Keratinocyte (primary cell): ENCODE measurements around the gene SPATA6L. TPM values are rescaled to one million over a fixed set of nuclear protein-coding genes. Genes with fewer than 3 reads are reported as not detected.
A peak's percentile ranks its signal among the peaks of the same experiment; 100 is the strongest.

Experiments used
- DNase-seq: peaks from one replicate; pipeline ENCODE4 v3.0.0-alpha.2; 2011; ENCODE audit warnings: low read depth, missing footprints, low spot score
- FAIRE-seq: peaks from 2 replicates; lab custom pipeline; 2011; peaks lifted over from hg19 to GRCh38; lab: Jason Lieb, UNC
- H2AFZ ChIP-seq: 2 replicates; pipeline ENCODE4 v1.6.0; 2012; ENCODE audit warnings: low read length, control low read depth, inconsistent platforms; ENCODE audit not compliant: control insufficient read depth
- H3K27ac ChIP-seq: 2 replicates; pipeline ENCODE4 v1.5.1; 2011; ENCODE audit warnings: low read length; ENCODE audit not compliant: control insufficient read depth, insufficient read depth
- H3K27me3 ChIP-seq: 3 replicates; pipeline ENCODE4 v1.6.0; 2011; ENCODE audit warnings: low read length; ENCODE audit not compliant: control insufficient read depth, insufficient read depth; ENCODE audit errors: extremely low read depth
- H3K36me3 ChIP-seq, 2 experiments: 2 replicates in 1 of 2; 3 replicates in 1 of 2; pipeline ENCODE4 v1.5.1; 2011; ENCODE audit warnings: low read length in 2 of 2, mild to moderate bottlenecking in 1 of 2; ENCODE audit not compliant: control insufficient read depth in 2 of 2, insufficient read depth in 2 of 2; ENCODE audit errors: extremely low read depth in 1 of 2
- H3K4me1 ChIP-seq: 3 replicates; pipeline ENCODE4 v1.5.1; 2011; ENCODE audit warnings: low read length; ENCODE audit not compliant: control insufficient read depth, insufficient read depth; ENCODE audit errors: extremely low read depth
- H3K4me2 ChIP-seq: 3 replicates; pipeline ENCODE4 v1.6.0; 2011; ENCODE audit warnings: low read depth, low read length; ENCODE audit not compliant: control insufficient read depth, insufficient read depth; ENCODE audit errors: extremely low read depth
- H3K4me3 ChIP-seq, 3 experiments: fragments of 200-600 bp in 1 of 3; sonication (generic) in 1 of 3; 2 replicates in 2 of 3; 3 replicates in 1 of 3; pipeline ENCODE4 v1.5.1; 2011 to 2016; ENCODE audit warnings: low read length in 3 of 3, mild to moderate bottlenecking in 3 of 3, control low read depth in 2 of 3, inconsistent platforms in 1 of 3, low read depth in 1 of 3, mixed read lengths in 1 of 3, mixed run types in 1 of 3, moderate library complexity in 1 of 3; ENCODE audit not compliant: control insufficient read depth in 2 of 3, insufficient read depth in 2 of 3; ENCODE audit errors: extremely low read depth in 1 of 3
- H3K79me2 ChIP-seq: 2 replicates; pipeline ENCODE4 v1.6.0; 2012; ENCODE audit warnings: low read length; ENCODE audit not compliant: control insufficient read depth, insufficient read depth
- H3K9ac ChIP-seq: 3 replicates; pipeline ENCODE4 v1.6.0; 2011; ENCODE audit warnings: low read length; ENCODE audit not compliant: control insufficient read depth, insufficient read depth; ENCODE audit errors: extremely low read depth
- H3K9me1 ChIP-seq: 3 replicates; pipeline ENCODE4 v1.6.0; 2011; ENCODE audit warnings: low read length; ENCODE audit not compliant: control insufficient read depth, insufficient read depth; ENCODE audit errors: extremely low read depth
- H3K9me3 ChIP-seq: 2 replicates; pipeline ENCODE4 v1.5.1; 2012; ENCODE audit warnings: low read depth, low read length; ENCODE audit not compliant: control insufficient read depth
- H4K20me1 ChIP-seq: 3 replicates; pipeline ENCODE4 v1.6.0; 2011; ENCODE audit warnings: low read length; ENCODE audit not compliant: control insufficient read depth, insufficient read depth; ENCODE audit errors: extremely low read depth
- CTCF ChIP-seq, 3 experiments: IDR thresholded peaks in 1 of 3; conservative IDR thresholded peaks in 1 of 3; optimal IDR thresholded peaks in 1 of 3; 2 replicates in 2 of 3; 3 replicates in 1 of 3; pipeline versions ENCODE3 to v1.5.1; 2011; ENCODE audit warnings: low read length in 3 of 3, mild to moderate bottlenecking in 3 of 3, moderate library complexity in 2 of 3, control low read depth in 1 of 3, inconsistent platforms in 1 of 3; ENCODE audit not compliant: insufficient read depth in 2 of 3; ENCODE audit errors: extremely low read depth in 1 of 3
- EZH2 ChIP-seq: IDR thresholded peaks from one replicate; pipeline ENCODE4 v1.6.1; 2012; ENCODE audit warnings: inconsistent platforms, mild to moderate bottlenecking, low read length, moderate library complexity
- dilution Hi-C: fragments of 300-500 bp; cut with MboI; formaldehyde crosslinking; loops from one replicate; pipeline ENCODE4 v1.7.0; 2020; ENCODE audit warnings: low sequenced_read_pairs; ENCODE audit not compliant: extremely low pct_ligation_motif_present
- polyA plus RNA-seq, 5 experiments: library from polyadenylated mRNA; depleted of rRNA in 3 of 5; stranded (reverse) in 3 of 5; stranded (forward) in 1 of 5; unstranded in 1 of 5; fragments of >200 nt; gene quantifications; 1 replicate in 1 of 5; 2 replicates in 3 of 5; 3 replicates in 1 of 5; pipeline versions ENCODE4 v1.2.1 to v1.2.3, GENCODE V29; 2011 to 2012; ENCODE audit warnings: missing spikeins in 2 of 5, low read depth in 1 of 5, low replicate concordance in 1 of 5

SPATA6L gene
- polyA plus RNA-seq, 1 donor (not counting 4 experiments of a cell fraction or from before 2014, with no cell fraction given): 0.92 TPM

- H3K9me3 ChIP-seq: no peaks in the 10 kb centered on the region
- H3K4me3 ChIP-seq: peak overlapping the region; percentile 74 to 88 (median 81)
- no peak for FAIRE-seq
- H3K4me1 ChIP-seq: peaks cover 12% of the 10 kb centered on the region
- H3K27me3 ChIP-seq: no peaks in the 10 kb centered on the region
- TF ChIP-seq EZH2 (no peak), CTCF (optimal IDR thresholded peaks at IDR 0.05 in 1 of 3, IDR thresholded peaks at IDR 0.05 in 1 of 3, conservative IDR thresholded peaks at IDR 0.05 in 1 of 3; ENCODE audit: extremely low read depth in 1 of 3, insufficient read depth in 2 of 3, low read length in 3 of 3) (no peak)
- H3K79me2 ChIP-seq: peaks cover 35% of the 10 kb centered on the region
- H2AFZ ChIP-seq: peak overlapping the region; percentile 76
- H4K20me1 ChIP-seq: no peaks in the 10 kb centered on the region
- DNase-seq: no peak
- H3K9ac ChIP-seq: peak overlapping the region; percentile 81
- H3K27ac ChIP-seq: peak overlapping the region; percentile 94
- no peaks in the 10 kb centered on the region for H3K9me1 ChIP-seq
- H3K36me3 ChIP-seq: no peaks in the 10 kb centered on the region
- peak overlapping the region; percentile 90 for H3K4me2 ChIP-seq
- dilution Hi-C loops: no loop called here
These were observed 13.9 kb upstream of the SPATA6L start for GRCh38 chr9:4680173-4680525.

GRCh38 chr9:4679268-4680172 lies 13.2 kb upstream of the SPATA6L start, which contains the start of gene CDC37L1:
TSS of gene CDC37L1 (plus strand) at chr9:4679569. CDS start at chr9:4679768, 199 bp downstream.
- peak within 1 kb of the TSS; percentile 94 for H3K27ac ChIP-seq
- peak; percentile 79 for FAIRE-seq
- peak; percentile 31 to 65 (median 37) for TF ChIP-seq CTCF (optimal IDR thresholded peaks at IDR 0.05 in 1 of 3, IDR thresholded peaks at IDR 0.05 in 1 of 3, conservative IDR thresholded peaks at IDR 0.05 in 1 of 3; ENCODE audit: extremely low read depth in 1 of 3, insufficient read depth in 2 of 3, low read length in 3 of 3)
- TF ChIP-seq EZH2: no peak

More at GRCh38 chr9:4679268-4680172, 13.2 kb upstream of the SPATA6L start, which contains the start of gene CDC37L1:
- H4K20me1 ChIP-seq: no peaks in the 10 kb centered on the region
- H3K4me1 ChIP-seq: peaks cover 12% of the 10 kb centered on the region
- peak within 1 kb of the TSS; percentile 90 for H2AFZ ChIP-seq
- peaks cover 33% of the 10 kb centered on the region for H3K79me2 ChIP-seq
- H3K4me3 ChIP-seq: peak within 1 kb of the TSS; percentile 74 to 88 (median 81)
- no peaks in the 10 kb centered on the region for H3K36me3 ChIP-seq
- no peaks in the 10 kb centered on the region for H3K9me1 ChIP-seq
- H3K9ac ChIP-seq: peak within 1 kb of the TSS; percentile 81
- dilution Hi-C loops: no loop called here
- peak within 1 kb of the TSS; percentile 90 for H3K4me2 ChIP-seq
- no peaks in the 10 kb centered on the region for H3K27me3 ChIP-seq
- no peaks in the 10 kb centered on the region for H3K9me3 ChIP-seq
- peak; percentile 64 for DNase-seq
